ENCODE data around the gene NUP210.
A peak's percentile ranks its signal among the peaks of the same experiment; 100 is the strongest.

The NUP210 gene

GRCh38 chr3:13346481-13347389 is 73.4 kb downstream of the NUP210 start:
- peak; percentile 19 to 69 (median 58) for DNase-seq

- DNase-seq: no peak
Measured at GRCh38 chr3:13345772-13346171, 74.3 kb downstream of the NUP210 start.

- no peak for DNase-seq
Measured at GRCh38 chr3:13345284-13345683, 74.8 kb downstream of the NUP210 start.

GRCh38 chr3:13344663-13345062 is 75.5 kb downstream of the NUP210 start:
- DNase-seq: no peak

GRCh38 chr3:13343601-13344000 is 76.5 kb downstream of the NUP210 start:
- no peak for DNase-seq

- DNase-seq: no peak
Measured at GRCh38 chr3:13341229-13341905, 78.8 kb downstream of the NUP210 start.

GRCh38 chr3:13339833-13340232 is 80.3 kb downstream of the NUP210 start:
- DNase-seq: no peak

GRCh38 chr3:13338996-13339395 is 81.1 kb downstream of the NUP210 start:
- DNase-seq: no peak

GRCh38 chr3:13338231-13338630 is 81.9 kb downstream of the NUP210 start:
- no peak for DNase-seq

GRCh38 chr3:13336592-13336991 is 83.5 kb downstream of the NUP210 start:
- DNase-seq: no peak

- DNase-seq: no peak
Measured at GRCh38 chr3:13335503-13335902, 84.6 kb downstream of the NUP210 start.

- DNase-seq: no peak
Measured at GRCh38 chr3:13335059-13335458, 85.1 kb downstream of the NUP210 start.

GRCh38 chr3:13333236-13333897 is 86.8 kb downstream of the NUP210 start:
- DNase-seq: no peak

- no peak for DNase-seq
Measured at GRCh38 chr3:13332740-13333139, 87.4 kb downstream of the NUP210 start.

- no peak for DNase-seq
Measured at GRCh38 chr3:13332158-13332557, 88.0 kb downstream of the NUP210 start.

- no peak for DNase-seq
Measured at GRCh38 chr3:13329746-13330145, 90.4 kb downstream of the NUP210 start.

- DNase-seq: no peak
Measured at GRCh38 chr3:13325892-13326443, 94.2 kb downstream of the NUP210 start.

- DNase-seq: no peak
Measured at GRCh38 chr3:13324835-13325501, 95.2 kb downstream of the NUP210 start.

GRCh38 chr3:13323822-13324221 is 96.3 kb downstream of the NUP210 start:
- no peak for DNase-seq

- DNase-seq: no peak
Measured at GRCh38 chr3:13322324-13322723, 97.8 kb downstream of the NUP210 start.

GRCh38 chr3:13319564-13320220 is 100.4 kb downstream of the NUP210 start:
- DNase-seq: no peak
